GM18505 (cell line): ENCODE data around the gene NR2F1-AS1.

ENCODE experiments used
- ATAC-seq: cut with Tn5 transposase; IDR thresholded peaks from one replicate; pipeline ENCODE4 v1.9.1; 2021; ENCODE audit not compliant: unreplicated experiment
- POLR2A ChIP-seq: IDR thresholded peaks from 4 replicates; pipeline ENCODE4 v1.6.1; 2011; ENCODE audit warnings: borderline replicate concordance; ENCODE audit not compliant: insufficient read depth, insufficient read length; ENCODE audit errors: extremely low read depth

The NR2F1-AS1 gene

DNA sequence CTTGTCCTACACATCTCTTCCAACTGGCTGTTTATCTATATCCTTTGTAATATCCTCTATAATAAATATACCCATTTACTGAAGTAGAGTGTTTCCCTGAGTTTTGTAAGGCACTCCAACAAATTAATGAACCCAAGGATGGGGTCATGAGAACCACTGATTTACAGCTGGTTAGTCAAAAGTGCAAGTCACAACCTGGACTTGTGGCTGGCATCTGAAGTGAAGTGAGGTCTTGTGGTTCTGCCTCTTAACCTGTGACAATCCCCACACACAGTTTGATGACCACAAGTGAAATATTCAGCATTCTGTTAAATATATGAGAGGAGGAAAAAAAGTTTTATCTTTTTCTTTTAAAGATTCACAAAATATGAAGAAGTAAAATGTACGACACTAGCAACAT, 126.1 kb downstream of the NR2F1-AS1 start:
- TF ChIP-seq POLR2A = no peak
- no peak for ATAC-seq

DNA sequence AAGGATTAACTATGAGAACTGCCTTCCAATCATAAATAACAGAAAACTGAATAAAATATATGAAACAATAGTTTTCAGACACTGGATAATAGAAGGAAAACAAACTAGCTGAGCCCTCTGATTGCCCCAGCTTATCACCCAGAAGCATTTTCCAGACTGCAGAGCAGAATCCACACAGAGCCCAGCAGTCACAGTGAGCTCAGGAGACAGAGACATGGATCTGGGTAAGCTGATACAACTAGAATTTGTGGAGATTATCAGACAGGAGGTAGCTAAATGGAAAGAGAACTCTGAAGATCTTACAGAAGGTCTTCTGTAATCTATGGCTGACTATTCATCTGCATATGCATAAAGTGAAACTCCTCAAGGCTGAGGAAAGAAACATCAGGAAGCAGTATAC, 128.8 kb downstream of the NR2F1-AS1 start:
- no peak for TF ChIP-seq POLR2A
- ATAC-seq = no peak

- ATAC-seq = no peak
- TF ChIP-seq POLR2A = no peak
These were observed 142.9 kb downstream of the NR2F1-AS1 start for GRCh38 chr5:93438124-93438523.

DNA sequence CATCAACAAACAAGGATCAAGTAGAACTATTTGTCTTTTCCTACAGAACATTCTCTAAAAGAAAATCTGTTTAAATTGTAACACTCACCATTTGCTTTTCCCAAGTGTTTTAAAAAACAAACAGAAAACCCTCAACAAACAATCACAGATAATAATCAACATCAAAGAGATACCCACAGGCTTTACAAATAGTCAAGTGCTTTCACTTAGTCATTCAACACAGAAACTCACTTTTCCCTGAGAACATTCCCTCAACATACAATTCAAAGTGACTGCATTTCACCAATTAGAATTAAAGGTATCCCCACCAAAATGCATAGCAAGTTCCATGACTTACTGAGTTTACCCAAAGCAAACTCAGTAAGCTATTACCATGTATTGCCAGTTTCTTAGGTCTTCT, 144.9 kb downstream of the NR2F1-AS1 start:
- no peak for ATAC-seq
- no peak for TF ChIP-seq POLR2A

GRCh38 chr5:93433422-93433821, 147.6 kb downstream of the NR2F1-AS1 start:
- ATAC-seq = no peak

DNA sequence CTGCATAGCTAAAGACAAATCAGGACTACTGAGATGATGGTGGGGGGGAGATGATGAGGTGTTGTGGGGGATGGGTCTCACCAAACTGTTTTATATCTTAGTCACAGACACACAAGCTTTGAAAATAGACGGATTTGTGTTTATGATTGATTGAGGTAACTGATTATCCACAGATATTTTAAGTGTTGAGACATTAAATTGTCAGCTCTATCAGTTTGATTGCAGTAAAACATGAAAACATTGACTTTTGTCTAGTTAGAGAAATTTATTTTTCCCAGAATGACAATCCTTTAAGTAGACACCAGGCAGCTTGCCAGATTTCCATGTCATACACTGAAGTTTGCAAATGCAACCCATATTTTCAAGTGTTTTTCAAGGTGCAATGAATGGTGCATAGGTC, 149.8 kb downstream of the NR2F1-AS1 start:
- no peak for ATAC-seq
- TF ChIP-seq POLR2A = no peak

More at GRCh38 chr5:93433422-93433821, 147.6 kb downstream of the NR2F1-AS1 start:
- TF ChIP-seq POLR2A = no peak

DNA sequence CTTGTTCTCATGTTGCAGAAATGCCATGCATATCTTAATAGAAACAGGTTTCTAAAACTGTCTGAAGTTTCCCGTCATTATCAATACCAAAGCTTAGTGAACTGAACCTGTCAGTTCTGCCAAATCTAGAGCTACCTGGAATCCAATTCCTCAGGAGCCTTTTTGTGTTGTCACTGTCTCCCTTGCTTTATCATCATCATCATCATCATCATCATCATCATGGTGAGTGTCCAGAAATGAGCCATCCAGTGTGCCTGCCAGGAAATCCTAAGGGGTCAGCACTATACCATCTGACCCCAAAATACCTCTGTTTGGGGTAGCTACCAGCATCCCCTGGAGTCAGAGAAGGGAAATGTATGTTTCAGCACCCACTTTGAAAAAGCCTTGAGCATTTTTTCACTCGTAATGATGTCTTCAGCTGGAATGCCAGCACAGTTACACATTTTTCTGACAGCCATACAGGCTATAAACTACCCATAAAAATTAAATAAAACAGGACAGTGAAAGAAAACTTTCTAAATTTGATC, 150.3 kb downstream of the NR2F1-AS1 start:
- ATAC-seq = no peak
- no peak for TF ChIP-seq POLR2A

- TF ChIP-seq POLR2A = no peak
- ATAC-seq = no peak
These were observed 150.9 kb downstream of the NR2F1-AS1 start for GRCh38 chr5:93430118-93430517.

- ATAC-seq = no peak
- TF ChIP-seq POLR2A = no peak
These were observed 152.2 kb downstream of the NR2F1-AS1 start for GRCh38 chr5:93428868-93429267.

- TF ChIP-seq POLR2A = no peak
- no peak for ATAC-seq
These were observed 153.7 kb downstream of the NR2F1-AS1 start for GRCh38 chr5:93427316-93427715.

DNA sequence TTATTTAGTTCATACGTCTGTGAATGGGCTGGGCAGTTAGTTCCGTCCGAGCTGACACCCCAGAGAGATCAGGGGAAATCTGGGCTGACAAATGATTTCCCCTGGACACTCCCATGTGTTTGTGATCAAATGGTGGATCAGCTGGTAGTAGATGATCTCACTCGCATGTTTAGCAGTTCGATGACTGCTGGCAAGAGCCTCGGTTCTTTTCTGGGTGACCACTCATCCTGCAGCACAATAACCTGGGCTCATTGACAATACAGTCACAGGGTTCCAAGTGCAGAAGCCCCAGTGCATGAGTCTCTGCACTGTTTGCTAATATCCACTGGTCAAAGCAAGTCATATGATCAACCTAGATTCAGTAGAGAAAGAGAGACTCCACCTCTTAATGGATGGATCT, 155.9 kb downstream of the NR2F1-AS1 start:
- no peak for TF ChIP-seq POLR2A
- no peak for ATAC-seq

DNA sequence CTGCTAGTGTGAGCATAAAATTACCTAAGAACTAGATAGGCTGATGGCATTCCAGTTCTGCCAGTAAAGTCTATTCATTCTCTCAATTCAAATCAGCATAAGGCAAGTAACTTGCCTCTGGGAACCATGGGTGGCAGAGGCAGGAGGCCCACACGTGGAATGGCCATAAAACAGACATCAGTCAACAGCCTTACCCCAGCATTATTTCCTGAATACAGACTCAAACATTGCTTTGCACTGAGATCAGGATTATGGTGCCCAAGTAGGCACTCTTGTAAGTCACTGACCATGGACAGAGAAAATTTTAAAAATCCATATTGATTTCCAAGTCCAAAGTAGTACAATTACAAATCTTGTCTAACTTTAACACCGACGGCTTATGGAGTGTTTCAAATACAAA, 157.7 kb downstream of the NR2F1-AS1 start:
- ATAC-seq = no peak

GRCh38 chr5:93422652-93423280, 158.3 kb downstream of the NR2F1-AS1 start:
- ATAC-seq = no peak
- TF ChIP-seq POLR2A = no peak

More for the DNA sequence above, 157.7 kb downstream of the NR2F1-AS1 start:
- TF ChIP-seq POLR2A = no peak

DNA sequence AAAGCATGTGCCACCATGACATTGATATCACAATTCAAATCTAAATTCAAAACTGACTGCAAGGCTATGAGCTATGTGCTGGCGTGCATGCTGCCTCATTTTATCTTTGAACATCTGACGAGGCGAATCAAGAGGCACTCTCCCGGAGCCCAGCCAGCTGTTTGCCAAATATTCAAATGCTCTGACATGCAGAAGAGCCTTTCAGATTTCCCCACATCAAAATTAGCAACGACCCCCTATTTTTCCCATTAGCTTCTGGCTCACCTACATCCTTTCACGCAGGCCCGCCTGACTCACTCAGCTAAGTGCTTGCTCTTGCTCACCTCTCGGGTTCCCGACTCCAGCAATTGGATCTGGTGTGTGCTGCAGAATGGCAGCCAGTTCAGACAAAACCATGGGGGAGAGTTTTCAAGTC, 159.0 kb downstream of the NR2F1-AS1 start:
- ATAC-seq = no peak
- no peak for TF ChIP-seq POLR2A

DNA sequence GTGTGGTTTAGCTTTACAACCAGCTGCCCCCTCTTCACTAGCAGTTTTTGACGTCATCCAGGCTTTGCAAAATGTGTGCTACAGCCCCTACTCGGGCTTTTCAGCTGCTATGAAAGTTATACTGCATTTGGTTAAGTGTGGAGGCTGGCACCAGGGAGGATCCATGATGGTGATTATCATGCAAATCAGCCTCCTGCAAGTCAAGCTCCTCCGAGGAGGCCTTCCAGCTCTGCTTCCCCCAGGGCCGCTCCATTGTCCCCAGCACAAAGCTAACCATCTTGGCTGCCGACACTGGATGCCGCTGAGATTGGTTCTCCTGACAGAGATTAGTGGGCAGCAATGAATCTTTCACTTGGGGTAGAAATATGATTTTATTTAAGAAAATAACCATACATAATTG, 159.6 kb downstream of the NR2F1-AS1 start:
- no peak for TF ChIP-seq POLR2A
- ATAC-seq = no peak

DNA sequence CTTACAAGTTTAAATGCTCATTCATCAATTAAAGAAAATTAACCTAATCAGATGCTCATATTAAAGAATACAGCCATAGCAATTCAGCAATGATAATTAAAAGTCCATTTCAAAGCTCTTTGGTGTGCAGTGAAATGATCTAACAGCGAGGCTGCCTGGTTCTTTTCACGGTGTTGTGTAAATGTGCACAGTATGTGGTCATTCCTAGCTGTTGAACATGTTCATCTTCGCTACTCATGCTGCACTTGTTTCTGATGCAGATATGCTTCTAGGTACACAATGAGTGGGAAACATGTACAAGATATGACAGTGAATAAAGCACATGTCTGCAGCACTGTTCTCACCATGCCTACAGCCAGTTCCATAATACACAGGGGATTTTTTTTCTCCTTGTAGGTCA, 163.5 kb downstream of the NR2F1-AS1 start:
- no peak for ATAC-seq

GRCh38 chr5:93415819-93416218, 165.2 kb downstream of the NR2F1-AS1 start:
- no peak for ATAC-seq
- TF ChIP-seq POLR2A = no peak

More for the DNA sequence above, 163.5 kb downstream of the NR2F1-AS1 start:
- no peak for TF ChIP-seq POLR2A
